Breast epithelium (tissue), 4 donors: ENCODE measurements around the gene ITGA6. TPM values are rescaled to one million over a fixed set of nuclear protein-coding genes. Genes with fewer than 3 reads are reported as not detected.
"Not testable (repeated sequence)": the region's sequence is repeated elsewhere in the genome, so short reads cannot be mapped to it uniquely, and the experiment has no call there.

Source experiments
- DNase-seq, 2 donors: peaks; one replicate each; pipeline ENCODE4 v3.0.0-alpha.2; 2019; ENCODE audit warnings: low spot score in 2 of 2
- H3K27ac ChIP-seq, 2 donors: fragments of 200-600 bp; sonication (generic) in 1 of 2; one replicate each; pipeline ENCODE4 v1.5.1; 2016 to 2019; ENCODE audit warnings: mild to moderate bottlenecking in 1 of 2
- H3K27me3 ChIP-seq, 2 donors: fragments of 200-600 bp; sonication (generic) in 1 of 2; one replicate each; pipeline versions ENCODE4 v1.5.1 to v1.6.0; 2017 to 2019; ENCODE audit warnings: control low read depth in 1 of 2, mild to moderate bottlenecking in 1 of 2
- H3K36me3 ChIP-seq: fragments of 200-600 bp; one replicate; pipeline ENCODE4 v1.5.1; 2019
- H3K4me1 ChIP-seq, 2 donors: fragments of 200-600 bp; sonication (generic); one replicate each; pipeline ENCODE4 v1.5.1; 2016 to 2019; ENCODE audit warnings: control low read depth in 1 of 2
- H3K4me3 ChIP-seq, 3 donors: fragments of 200-600 bp; sonication (generic); 1 replicate in 2 of 3; 2 replicates in 1 of 3; pipeline ENCODE4 v1.5.1; 2016 to 2019; ENCODE audit warnings: mild to moderate bottlenecking in 3 of 3, moderate library complexity in 2 of 3
- H3K9me3 ChIP-seq, 2 donors: fragments of 200-600 bp; sonication (generic) in 1 of 2; one replicate each; pipeline ENCODE4 v1.5.1; 2016 to 2019; ENCODE audit warnings: control low read depth in 1 of 2
- CTCF ChIP-seq, 3 donors: fragments of 450-650 bp; IDR thresholded peaks; one replicate each; pipeline ENCODE4 v1.5.1; 2016 to 2017; ENCODE audit warnings: antibody characterized with exemption in 3 of 3, mild to moderate bottlenecking in 3 of 3, moderate library complexity in 3 of 3
- POLR2A ChIP-seq: fragments of 450-650 bp; IDR thresholded peaks from one replicate; pipeline ENCODE4 v1.6.1; 2016; ENCODE audit warnings: antibody characterized with exemption, mild to moderate bottlenecking, moderate library complexity
- POLR2AphosphoS5 ChIP-seq, 3 donors: sonication (generic); formaldehyde crosslinking; IDR thresholded peaks; one replicate each; pipeline ENCODE4 v1.6.1; 2017; ENCODE audit warnings: antibody characterized with exemption in 3 of 3
- intact Hi-C: fragments of 100-400 bp; cut with DNase I; formaldehyde crosslinking; loops from one replicate; pipeline ENCODE4 v1.15.1; 2023; ENCODE audit warnings: low total_unique reads
- total RNA-seq, 3 donors: library from RNA; depleted of rRNA; stranded (reverse); fragments of >200 nt; gene quantifications; one replicate each; pipeline ENCODE4 v1.1.0, GENCODE V29; 2016

Gene ITGA6
- total RNA-seq, 3 donors from 2014 or later, result 45.9 to 99.5 (median 93.1) TPM

- H3K36me3 ChIP-seq, result no peaks in the 10 kb centered on the region
- H3K27me3 ChIP-seq, result no peaks in the 10 kb centered on the region
- intact Hi-C loops, result loop anchor here (1.0 kb wide), 1 partner anchor 14 kb away; no protein-coding TSS in a partner anchor
- no peak overlapping the region for H3K4me3 ChIP-seq
- TF ChIP-seq CTCF (IDR thresholded peaks at IDR 0.05), result no peak
- no peak for TF ChIP-seq POLR2AphosphoS5 (IDR thresholded peaks at IDR 0.05)
- no peak for TF ChIP-seq POLR2A
- no peaks in the 10 kb centered on the region for H3K4me1 ChIP-seq
- DNase-seq, result no peak
- no peak overlapping the region for H3K27ac ChIP-seq
- peaks cover 0 to 16% of the 10 kb centered on the region in 2 donors for H3K9me3 ChIP-seq
Observed at GRCh38 chr2:172549131-172549530, 121.7 kb downstream of the ITGA6 start.

GRCh38 chr2:172549802-172550201, 122.4 kb downstream of the ITGA6 start:
- not testable (repeated sequence) for H3K4me1 ChIP-seq

GRCh38 chr2:172550419-172550818, 123.0 kb downstream of the ITGA6 start:
- intact Hi-C loops, result no loop called here
- no peaks in the 10 kb centered on the region for H3K27me3 ChIP-seq
- no peak overlapping the region for H3K4me3 ChIP-seq
- no peaks in the 10 kb centered on the region for H3K36me3 ChIP-seq
- H3K9me3 ChIP-seq, result peaks cover 0 to 11% of the 10 kb centered on the region in 2 donors
- H3K4me1 ChIP-seq, result no peaks in the 10 kb centered on the region
- no peak for TF ChIP-seq CTCF (IDR thresholded peaks at IDR 0.05)
- no peak for TF ChIP-seq POLR2A
- TF ChIP-seq POLR2AphosphoS5 (IDR thresholded peaks at IDR 0.05), result no peak
- DNase-seq, result no peak
- no peak overlapping the region for H3K27ac ChIP-seq

More at GRCh38 chr2:172549802-172550201, 122.4 kb downstream of the ITGA6 start:
- intact Hi-C loops, result loop anchor here (1.0 kb wide), 1 partner anchor 15 kb away; no protein-coding TSS in a partner anchor
- H3K27me3 ChIP-seq, H3K36me3 ChIP-seq, H3K4me3 ChIP-seq, H3K27ac ChIP-seq, DNase-seq: not testable (repeated sequence)
- H3K9me3 ChIP-seq, result peaks cover 0 to 16% of the 10 kb centered on the region in 2 donors

DNA sequence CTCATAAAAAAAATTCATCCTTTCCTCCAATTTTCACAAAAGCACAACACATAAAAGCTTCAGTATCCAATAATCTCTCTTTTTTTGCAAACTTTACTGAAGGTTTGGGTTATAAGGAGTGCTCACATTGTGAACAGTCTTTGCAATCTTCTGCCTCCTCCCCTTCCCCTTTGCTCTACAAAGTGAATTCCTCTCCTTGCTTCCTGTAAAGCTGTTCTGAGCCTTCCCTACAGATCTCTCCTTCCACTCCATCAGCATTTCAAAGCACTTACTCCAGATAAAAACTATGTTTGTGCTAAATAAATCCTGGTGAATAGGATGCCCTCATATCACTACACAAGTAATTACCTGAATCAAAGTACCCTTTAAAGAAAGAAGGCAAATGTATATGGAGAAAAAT, 123.9 kb downstream of the ITGA6 start:
- no peaks in the 10 kb centered on the region for H3K4me1 ChIP-seq
- H3K27me3 ChIP-seq, result no peaks in the 10 kb centered on the region
- H3K9me3 ChIP-seq, result peaks cover 0 to 3% of the 10 kb centered on the region in 2 donors
- intact Hi-C loops, result no loop called here
- H3K27ac ChIP-seq, result no peak overlapping the region
- TF ChIP-seq POLR2A (no peak), CTCF (IDR thresholded peaks at IDR 0.05) (no peak), POLR2AphosphoS5 (IDR thresholded peaks at IDR 0.05) (no peak)
- no peaks in the 10 kb centered on the region for H3K36me3 ChIP-seq
- no peak overlapping the region for H3K4me3 ChIP-seq
- no peak for DNase-seq

- H3K4me3 ChIP-seq, result no peak overlapping the region
- TF ChIP-seq POLR2A, result no peak
- TF ChIP-seq POLR2AphosphoS5 (IDR thresholded peaks at IDR 0.05), result no peak
- no peak for TF ChIP-seq CTCF (IDR thresholded peaks at IDR 0.05)
- H3K36me3 ChIP-seq, result no peaks in the 10 kb centered on the region
- H3K27me3 ChIP-seq, result no peaks in the 10 kb centered on the region
- H3K27ac ChIP-seq, result no peak overlapping the region
- intact Hi-C loops, result no loop called here
- no peak for DNase-seq
- no peaks in the 10 kb centered on the region for H3K9me3 ChIP-seq
- peaks cover 0 to 1% of the 10 kb centered on the region in 2 donors for H3K4me1 ChIP-seq
Observed at GRCh38 chr2:172552547-172553291, 125.3 kb downstream of the ITGA6 start.
